Measurements from ENCODE around the gene SEC31B. TPM values are rescaled to one million over a fixed set of nuclear protein-coding genes. Genes with fewer than 3 reads are reported as not detected.

Gene SEC31B, protein sequence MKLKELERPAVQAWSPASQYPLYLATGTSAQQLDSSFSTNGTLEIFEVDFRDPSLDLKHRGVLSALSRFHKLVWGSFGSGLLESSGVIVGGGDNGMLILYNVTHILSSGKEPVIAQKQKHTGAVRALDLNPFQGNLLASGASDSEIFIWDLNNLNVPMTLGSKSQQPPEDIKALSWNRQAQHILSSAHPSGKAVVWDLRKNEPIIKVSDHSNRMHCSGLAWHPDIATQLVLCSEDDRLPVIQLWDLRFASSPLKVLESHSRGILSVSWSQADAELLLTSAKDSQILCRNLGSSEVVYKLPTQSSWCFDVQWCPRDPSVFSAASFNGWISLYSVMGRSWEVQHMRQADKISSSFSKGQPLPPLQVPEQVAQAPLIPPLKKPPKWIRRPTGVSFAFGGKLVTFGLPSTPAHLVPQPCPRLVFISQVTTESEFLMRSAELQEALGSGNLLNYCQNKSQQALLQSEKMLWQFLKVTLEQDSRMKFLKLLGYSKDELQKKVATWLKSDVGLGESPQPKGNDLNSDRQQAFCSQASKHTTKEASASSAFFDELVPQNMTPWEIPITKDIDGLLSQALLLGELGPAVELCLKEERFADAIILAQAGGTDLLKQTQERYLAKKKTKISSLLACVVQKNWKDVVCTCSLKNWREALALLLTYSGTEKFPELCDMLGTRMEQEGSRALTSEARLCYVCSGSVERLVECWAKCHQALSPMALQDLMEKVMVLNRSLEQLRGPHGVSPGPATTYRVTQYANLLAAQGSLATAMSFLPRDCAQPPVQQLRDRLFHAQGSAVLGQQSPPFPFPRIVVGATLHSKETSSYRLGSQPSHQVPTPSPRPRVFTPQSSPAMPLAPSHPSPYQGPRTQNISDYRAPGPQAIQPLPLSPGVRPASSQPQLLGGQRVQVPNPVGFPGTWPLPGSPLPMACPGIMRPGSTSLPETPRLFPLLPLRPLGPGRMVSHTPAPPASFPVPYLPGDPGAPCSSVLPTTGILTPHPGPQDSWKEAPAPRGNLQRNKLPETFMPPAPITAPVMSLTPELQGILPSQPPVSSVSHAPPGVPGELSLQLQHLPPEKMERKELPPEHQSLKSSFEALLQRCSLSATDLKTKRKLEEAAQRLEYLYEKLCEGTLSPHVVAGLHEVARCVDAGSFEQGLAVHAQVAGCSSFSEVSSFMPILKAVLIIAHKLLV
- total RNA-seq (10 to 100 TPM in 1 of 2 donors, 1 to 10 TPM in 1; 8.8 to 10.1 TPM), polyA plus RNA-seq (ENCODE audit: insufficient read length in 6 of 6) (10 to 100 TPM; 17.2 to 27.6 (median 23.2) TPM)
- long read RNA-seq, donor 1: 0 reads
- long read RNA-seq, donor 2, partial matches to known transcripts: 0 of 1 reads
- long read RNA-seq, donor 2, other reads (novel, unspliced or antisense): 0 of 1 reads
- long read RNA-seq, donor 3: 0 reads
- long read RNA-seq, donor 4, partial matches to known transcripts: 0 of 1 reads
- long read RNA-seq, donor 4, other reads (novel, unspliced or antisense): 1 of 1 reads
- long read RNA-seq, donor 5: 0 reads
- long read RNA-seq, donor 6: 0 reads
- long read RNA-seq, donor 7: 0 reads
- long read RNA-seq, donor 8: 0 reads
- long read RNA-seq, donor 9: 0 reads
- long read RNA-seq, donor 10, partial matches to known transcripts: 1 of 1 reads
- long read RNA-seq, donor 10, other reads (novel, unspliced or antisense): 0 of 1 reads
- long read RNA-seq, donor 11, partial matches to known transcripts: 0 of 1 reads
- long read RNA-seq, donor 11, other reads (novel, unspliced or antisense): 0 of 1 reads
- long read RNA-seq, donor 12: 0 reads

DNA sequence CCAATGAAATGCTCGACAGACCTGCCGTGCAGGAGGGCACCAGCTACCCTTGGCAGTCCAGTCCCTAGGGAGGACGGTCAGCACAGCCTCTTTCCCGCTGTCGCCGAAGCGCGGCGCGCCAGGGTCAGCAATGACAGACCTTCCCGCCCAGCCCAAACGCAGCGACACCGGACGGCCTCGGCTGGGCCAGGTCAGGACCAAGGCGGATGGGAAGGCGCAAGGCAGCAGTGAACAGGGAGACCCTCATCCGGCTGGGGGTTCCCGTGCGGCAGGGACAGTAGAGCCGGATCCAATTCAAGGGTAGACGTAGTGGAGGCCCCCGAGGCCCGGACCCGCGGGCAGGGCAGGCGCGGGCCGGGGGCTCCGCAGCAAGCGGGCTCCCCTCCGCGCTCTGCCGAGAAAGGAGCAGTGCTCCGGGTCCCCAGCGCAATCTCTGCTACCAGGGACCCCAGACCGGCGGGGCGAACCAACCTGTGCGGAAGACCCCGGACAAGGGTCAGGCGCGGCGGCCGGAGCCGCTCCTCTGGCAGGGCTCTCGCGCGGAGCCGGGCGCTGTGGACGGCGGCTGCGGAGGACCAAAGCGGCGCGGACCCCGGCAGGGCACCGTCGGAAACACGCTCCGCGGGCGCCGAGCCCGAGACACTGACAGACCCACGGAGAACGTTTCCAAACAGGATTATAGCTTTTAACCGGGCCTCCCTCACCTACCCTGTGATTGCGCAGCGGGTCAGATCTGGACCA lies at the start of gene SEC31B:
Gene SEC31B (minus strand): TSS at position 551 of the 741 bp plus-strand sequence. CDS start 2,909 bp downstream, outside the sequence.
- H3K27ac ChIP-seq: no peak within 1 kb of the TSS
- H3K4me1 ChIP-seq: peaks cover 9 to 17% of the 10 kb centered on the region in 2 donors
- DNase-seq (peak in 2 of 4 donors; percentile 41 to 83), ATAC-seq (peak; percentile 73)
- intact Hi-C loops (cut with DNase I): loop anchor here in 1 of 2 donors (10.0 kb wide), 1 partner anchor 185 kb away; the partner anchor contains the start of gene PKD2L1
- no peak for TF ChIP-seq CTCF (IDR thresholded peaks at IDR 0.05)
- H3K36me3 ChIP-seq: peaks cover 0 to 44% of the 10 kb centered on the region in 2 donors
- peaks cover 0 to 13% of the 10 kb centered on the region in 2 donors for H3K27me3 ChIP-seq
- no peaks in the 10 kb centered on the region for H3K9me3 ChIP-seq
- peak within 1 kb of the TSS; percentile 27 to 30 for H3K4me3 ChIP-seq

DNA sequence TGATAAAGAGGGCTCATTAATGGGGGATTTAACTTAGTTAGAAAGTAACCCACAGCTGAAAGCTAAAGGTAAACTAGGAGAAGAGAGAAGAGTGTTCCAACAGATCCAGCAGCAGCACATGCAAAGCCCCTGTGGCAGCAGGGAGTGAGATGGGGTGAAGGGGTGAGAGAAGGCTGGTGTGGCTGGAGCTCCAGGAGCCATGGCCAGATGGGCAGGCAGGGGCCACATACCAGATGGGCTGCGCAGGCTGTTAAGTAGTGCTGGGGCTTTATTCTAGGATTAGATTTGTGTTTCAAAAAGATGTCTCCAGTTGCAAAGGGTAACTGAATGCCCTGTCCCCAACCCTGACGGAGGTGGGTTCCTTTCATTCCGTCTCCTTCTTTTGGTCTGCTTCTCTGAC lies 49.3 kb upstream of the SEC31B start:
- no peak for TF ChIP-seq CTCF (IDR thresholded peaks at IDR 0.05)
- Histone ChIP-seq H3K9me3 (no peaks in the 10 kb centered on the region), H3K36me3 (no peaks in the 10 kb centered on the region), H3K27me3 (peaks cover 27 to 98% of the 10 kb centered on the region in 2 donors), H3K27ac (no peak overlapping the region), H3K4me1 (no peaks in the 10 kb centered on the region), H3K4me3 (no peak overlapping the region)
- DNase-seq: no peak
- no peak for ATAC-seq
- intact Hi-C loops (cut with DNase I): loop anchor here in 1 of 2 donors (10.0 kb wide), 1 partner anchor 306 kb away; no protein-coding TSS in a partner anchor

DNA sequence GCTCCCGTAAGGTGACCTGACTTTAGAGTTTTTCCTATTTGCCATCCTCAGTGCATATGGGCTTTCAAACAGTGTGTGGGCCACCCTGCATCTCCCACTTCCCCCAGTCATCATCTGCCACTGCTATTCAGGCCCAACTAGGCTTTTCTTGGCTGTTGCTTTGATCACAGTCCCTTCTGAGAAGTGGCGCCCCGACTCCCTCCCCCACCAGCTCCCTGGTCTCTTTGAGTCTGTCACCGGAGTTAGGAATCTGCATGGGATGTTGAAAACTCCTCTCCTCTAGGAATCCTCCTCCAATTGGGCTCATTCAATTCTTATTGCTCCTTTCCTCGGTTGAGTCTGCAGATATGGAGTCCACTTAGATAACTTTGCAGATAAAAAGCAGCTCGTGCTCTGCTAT lies 48.2 kb upstream of the SEC31B start:
- Histone ChIP-seq H3K4me3 (no peak overlapping the region), H3K36me3 (no peaks in the 10 kb centered on the region), H3K27me3 (peaks cover 27 to 97% of the 10 kb centered on the region in 2 donors), H3K4me1 (no peaks in the 10 kb centered on the region), H3K27ac (no peak overlapping the region), H3K9me3 (no peaks in the 10 kb centered on the region)
- intact Hi-C loops (cut with DNase I): loop anchor here in 1 of 2 donors (10.0 kb wide), 1 partner anchor 307 kb away; no protein-coding TSS in a partner anchor
- DNase-seq (no peak), ATAC-seq (no peak)
- no peak for TF ChIP-seq CTCF (IDR thresholded peaks at IDR 0.05)

GRCh38 chr10:100567249-100567648 lies 47.6 kb upstream of the SEC31B start:
- Histone ChIP-seq H3K27me3 (peaks cover 33 to 97% of the 10 kb centered on the region in 2 donors), H3K4me3 (no peak overlapping the region), H3K4me1 (peaks cover 4 to 5% of the 10 kb centered on the region in 2 donors), H3K27ac (no peak overlapping the region), H3K9me3 (no peaks in the 10 kb centered on the region), H3K36me3 (no peaks in the 10 kb centered on the region)
- ATAC-seq: no peak
- DNase-seq: no peak
- TF ChIP-seq CTCF (IDR thresholded peaks at IDR 0.05): no peak
- intact Hi-C loops (cut with DNase I): loop anchor here in 1 of 2 donors (10.0 kb wide), 1 partner anchor 308 kb away; no protein-coding TSS in a partner anchor
